OCI-LY7 (cell line): ENCODE data around the gene ATP1B1. TPM values are rescaled to one million over a fixed set of nuclear protein-coding genes. Genes with fewer than 3 reads are reported as not detected.

ENCODE experiments used
- Bru-seq: library from RNA; stranded (reverse); fragments of 400-500 nt; gene quantifications from one replicate; lab custom pipeline; 2021; lab: Mats Ljungman, UMichigan
- BruChase-seq, 2 experiments: library from RNA; stranded (reverse); fragments of 400-500 nt; gene quantifications; one replicate each; lab custom pipeline; 2021; lab: Mats Ljungman, UMichigan
- BruUV-seq: library from RNA; stranded (reverse); fragments of 400-500 nt; replicated peaks from 2 replicates; lab custom pipeline; 2021; lab: Mats Ljungman, UMichigan
- CTCF ChIA-PET: fragments of 300-600 bp; sonication (Branson Sonifier 250); formaldehyde crosslinking; loops from one replicate; lab custom pipeline; 2022; ENCODE audit warnings: antibody characterized with exemption; ENCODE audit not compliant: unreplicated experiment; lab: Charles Lee
- POLR2A ChIA-PET: fragments of 300-600 bp; sonication (Branson Sonifier 250); formaldehyde crosslinking; loops from one replicate; lab custom pipeline; 2022; ENCODE audit warnings: antibody characterized with exemption; lab: Charles Lee
- DNase-seq: peaks from one replicate; pipeline ENCODE4 v3.0.0-alpha.2; 2015; ENCODE audit warnings: low spot score
- H2AFZ ChIP-seq: fragments of 200-600 bp; sonication (generic), shearing (Covaris generic); 2 replicates; pipeline ENCODE4 v1.6.1; 2014; ENCODE audit warnings: mild to moderate bottlenecking, antibody characterized with exemption, low read length, moderate library complexity
- H3K27ac ChIP-seq: fragments of 200-600 bp; sonication (generic); 2 replicates; pipeline ENCODE4 v1.5.1; 2014; ENCODE audit warnings: mixed run types, low read depth, mild to moderate bottlenecking, moderate library complexity, low read length, inconsistent platforms; ENCODE audit not compliant: poor library complexity, severe bottlenecking
- H3K36me3 ChIP-seq: fragments of 200-600 bp; sonication (generic); 2 replicates; pipeline ENCODE4 v1.6.1; 2014; ENCODE audit warnings: mild to moderate bottlenecking, antibody characterized with exemption, low read length, moderate library complexity, mixed read lengths; ENCODE audit not compliant: insufficient read depth
- H3K4me1 ChIP-seq: fragments of 200-600 bp; sonication (generic); 2 replicates; pipeline ENCODE4 v1.5.1; 2014; ENCODE audit warnings: mild to moderate bottlenecking, low read length; ENCODE audit not compliant: insufficient read depth, poor library complexity, severe bottlenecking
- H3K4me2 ChIP-seq: fragments of 200-600 bp; sonication (generic); 2 replicates; pipeline ENCODE4 v1.6.1; 2014; ENCODE audit warnings: mild to moderate bottlenecking, low read length
- H3K4me3 ChIP-seq: fragments of 200-600 bp; sonication (generic); 2 replicates; pipeline ENCODE4 v1.5.1; 2014; ENCODE audit warnings: mild to moderate bottlenecking, low read depth, low read length; ENCODE audit not compliant: poor library complexity, severe bottlenecking
- H3K79me2 ChIP-seq: fragments of 200-600 bp; sonication (generic); 2 replicates; pipeline ENCODE4 v1.6.1; 2016; ENCODE audit warnings: low read depth, mild to moderate bottlenecking, low read length, moderate library complexity, mixed read lengths; ENCODE audit not compliant: insufficient read depth
- H3K9me2 ChIP-seq: fragments of 200-600 bp; sonication (generic); 2 replicates; pipeline ENCODE4 v1.6.1; 2016; ENCODE audit warnings: mild to moderate bottlenecking, low read length, mixed read lengths; ENCODE audit not compliant: insufficient read depth
- H3K9me3 ChIP-seq: fragments of 200-600 bp; sonication (generic); 2 replicates; pipeline ENCODE4 v1.6.1; 2014; ENCODE audit warnings: mild to moderate bottlenecking, mixed run types, low read length, mixed read lengths
- H4K20me1 ChIP-seq: fragments of 200-600 bp; sonication (generic); 2 replicates; pipeline ENCODE4 v1.6.1; 2014; ENCODE audit warnings: mild to moderate bottlenecking, antibody characterized with exemption, low read length, moderate library complexity, mixed read lengths; ENCODE audit not compliant: insufficient read depth
- CTCF ChIP-seq: fragments of 200-600 bp; sonication (generic); conservative IDR thresholded peaks from 2 replicates; pipeline ENCODE4 v1.5.1; 2014; ENCODE audit warnings: mild to moderate bottlenecking, antibody characterized with exemption, low read length, moderate library complexity, mixed read lengths
- EZH2phosphoT487 ChIP-seq: fragments of 200-600 bp; sonication (generic); IDR thresholded peaks from 2 replicates; pipeline ENCODE4 v1.6.1; 2018; ENCODE audit warnings: low read depth, borderline replicate concordance, mild to moderate bottlenecking, mixed run types, antibody characterized with exemption, low read length, moderate library complexity, mixed read lengths
- intact Hi-C: fragments of 100-400 bp; cut with micrococcal nuclease; formaldehyde crosslinking; loops from one replicate; pipeline ENCODE4 v1.10.0; 2022; ENCODE audit not compliant: unreplicated experiment
- long read RNA-seq: library from polyadenylated mRNA; stranded (forward); transcript quantifications from one replicate; pipeline ENCODE4 v2.0.0, GENCODE V29; 2022
- total RNA-seq, 2 experiments: library from RNA; depleted of rRNA in 1 of 2; stranded (reverse); fragments of >200 nt in 1 of 2; shearing (Covaris generic) in 1 of 2; gene quantifications; 2 replicates each; pipeline ENCODE4 v1.2.3, GENCODE V29; 2014 to 2022

Gene ATP1B1
- 14.5 and 17.5 TPM in 2 replicates for total RNA-seq (2014; rRNA removed; shearing (Covaris generic))
- 21.5 and 22.5 TPM in 2 replicates for total RNA-seq (2022)
- percentile 74 among the genes with signal in this experiment for Bru-seq, nascent RNA
- BruChase-seq, experiment 1, labeled RNA remaining after a 6-hour chase = percentile 58 among the genes with signal in this experiment
- BruChase-seq, experiment 2, labeled RNA remaining after a 2-hour chase = percentile 79 among the genes with signal in this experiment
- long read RNA-seq, partial matches to known transcripts = 0 of 3 reads
- long read RNA-seq, other reads (novel, unspliced or antisense) = 1 of 3 reads

GRCh38 chr1:169106095-169106920, at the start of gene ATP1B1:
Gene ATP1B1, plus strand, starts transcription at chr1:169106690. Its CDS starts 140 bp downstream, at chr1:169106830.
- POLR2A ChIA-PET = interaction anchor here (0.7 kb wide), 1 partner anchor 811 kb away, joined by 3 read pairs; no protein-coding TSS in a partner anchor

GRCh38 chr1:169059421-169059820, 47.1 kb upstream of the ATP1B1 start:
- no peaks in the 10 kb centered on the region for H3K79me2 ChIP-seq
- no peaks in the 10 kb centered on the region for H4K20me1 ChIP-seq
- intact Hi-C loops = no loop called here
- H3K36me3 ChIP-seq = no peaks in the 10 kb centered on the region
- H3K4me1 ChIP-seq = no peaks in the 10 kb centered on the region
- H3K4me3 ChIP-seq = no peak overlapping the region
- ChIA-PET CTCF (no interaction called here), POLR2A (interaction anchor here (0.5 kb wide), 1 partner anchor 33 kb away, joined by 3 read pairs; no protein-coding TSS in a partner anchor)
- no peak for DNase-seq
- no peak overlapping the region for H3K4me2 ChIP-seq
- no peaks in the 10 kb centered on the region for H3K9me3 ChIP-seq
- H3K9me2 ChIP-seq = no peaks in the 10 kb centered on the region
- H3K27ac ChIP-seq = no peak overlapping the region
- no peak overlapping the region for H2AFZ ChIP-seq
- no TSS peak for BruUV-seq
- TF ChIP-seq EZH2phosphoT487 = no peak
- TF ChIP-seq CTCF = no peak

More at GRCh38 chr1:169106095-169106920, at the start of gene ATP1B1:
- peak within 1 kb of the TSS; percentile 93 for H3K4me2 ChIP-seq
- peaks cover 35% of the 10 kb centered on the region for H3K4me1 ChIP-seq
- no peaks in the 10 kb centered on the region for H3K9me3 ChIP-seq
- peak within 1 kb of the TSS; percentile 91 for H3K27ac ChIP-seq
- intact Hi-C loops = loop anchor here (2.0 to 5.0 kb wide), 6 partner anchors 241 to 1426 kb away; partner anchors contain the start of genes BLZF1, GORAB, METTL18 and NME7
- H3K4me3 ChIP-seq = peak within 1 kb of the TSS; percentile 94
- no peaks in the 10 kb centered on the region for H4K20me1 ChIP-seq
- peak; percentile 89 for DNase-seq
- H2AFZ ChIP-seq = peak within 1 kb of the TSS; percentile 74
- TF ChIP-seq CTCF (0 out of 2 replicates have a peak, but pooled peaks have one; percentile 10), EZH2phosphoT487 (no peak)
- H3K36me3 ChIP-seq = peaks cover 4% of the 10 kb centered on the region
- BruUV-seq = no TSS peak
- H3K79me2 ChIP-seq = peaks cover 45% of the 10 kb centered on the region
- no peaks in the 10 kb centered on the region for H3K9me2 ChIP-seq
- CTCF ChIA-PET = no interaction called here
